HEK293T (cell line): ENCODE measurements around the gene KIF5B.

Experiments
- ARNT ChIP-seq: fragments of 450-650 bp; IDR thresholded peaks from 2 replicates; pipeline ENCODE4 v1.6.1; 2017; ENCODE audit warnings: mild to moderate bottlenecking
- BHLHE40 ChIP-seq: fragments of 450-650 bp; IDR thresholded peaks from 2 replicates; pipeline ENCODE4 v1.6.1; 2016; ENCODE audit warnings: mild to moderate bottlenecking, moderate library complexity, borderline replicate concordance
- ELF4 ChIP-seq: fragments of 450-650 bp; IDR thresholded peaks from 2 replicates; pipeline ENCODE4 v1.6.1; 2017; ENCODE audit warnings: antibody characterized with exemption
- FOXA1 ChIP-seq: fragments of 450-650 bp; IDR thresholded peaks from 2 replicates; pipeline ENCODE4 v1.6.1; 2016; ENCODE audit warnings: mild to moderate bottlenecking
- FOXK2 ChIP-seq: fragments of 450-650 bp; IDR thresholded peaks from 2 replicates; pipeline ENCODE4 v1.6.1; 2016; ENCODE audit warnings: mild to moderate bottlenecking
- FOXM1 ChIP-seq: fragments of 450-650 bp; IDR thresholded peaks from 2 replicates; pipeline ENCODE4 v1.6.1; 2017; ENCODE audit warnings: mild to moderate bottlenecking, borderline replicate concordance
- LEF1 ChIP-seq: fragments of 450-650 bp; IDR thresholded peaks from 2 replicates; pipeline ENCODE4 v1.6.1; 2017; ENCODE audit warnings: mild to moderate bottlenecking, borderline replicate concordance
- NFRKB ChIP-seq: fragments of 450-650 bp; IDR thresholded peaks from 2 replicates; pipeline ENCODE4 v1.6.1; 2016; ENCODE audit warnings: mild to moderate bottlenecking, moderate library complexity
- SP1 ChIP-seq: fragments of 450-650 bp; IDR thresholded peaks from 2 replicates; pipeline ENCODE4 v1.6.1; 2017
- SUZ12 ChIP-seq: fragments of 450-650 bp; IDR thresholded peaks from 2 replicates; pipeline ENCODE4 v1.6.1; 2016; ENCODE audit warnings: mild to moderate bottlenecking
- TARDBP ChIP-seq: fragments of 450-650 bp; IDR thresholded peaks from 2 replicates; pipeline ENCODE4 v1.6.1; 2016
- ZNF384 ChIP-seq: fragments of 450-650 bp; IDR thresholded peaks from 2 replicates; pipeline ENCODE4 v1.6.1; 2016
- TF ChIP-seq, protein P1 (sequence below): fragments of 450-650 bp; IDR thresholded peaks from 2 replicates; pipeline ENCODE4 v1.6.1; 2016

DNA sequence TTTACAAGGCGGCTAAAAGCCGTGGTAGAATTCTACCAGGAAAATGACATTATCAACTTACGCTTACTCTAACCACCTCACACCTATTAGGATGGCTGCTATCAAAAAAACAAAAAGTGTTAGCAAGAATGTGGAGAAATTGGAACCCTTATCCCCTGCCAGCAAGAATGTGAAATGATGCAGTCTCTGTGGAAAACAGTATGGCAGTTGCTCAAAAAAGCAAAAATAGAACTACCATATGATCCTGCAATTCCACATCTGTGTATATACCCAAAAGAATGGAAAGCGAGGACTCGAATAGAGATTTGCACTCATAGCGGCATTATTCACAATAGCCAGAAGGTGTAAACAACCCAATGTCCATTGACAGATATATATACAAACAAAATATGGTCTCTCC, 61.3 kb downstream of the KIF5B start:
- no peak for TF ChIP-seq ELF4
- no peak for TF ChIP-seq FOXA1
- no peak for TF ChIP-seq TARDBP
- no peak for TF ChIP-seq ARNT
- no peak for TF ChIP-seq FOXK2
- TF ChIP-seq ZNF384 = no peak
- TF ChIP-seq FOXM1 = no peak
- no peak for TF ChIP-seq SUZ12
- no peak for TF ChIP-seq BHLHE40
- TF ChIP-seq, protein P1, sequence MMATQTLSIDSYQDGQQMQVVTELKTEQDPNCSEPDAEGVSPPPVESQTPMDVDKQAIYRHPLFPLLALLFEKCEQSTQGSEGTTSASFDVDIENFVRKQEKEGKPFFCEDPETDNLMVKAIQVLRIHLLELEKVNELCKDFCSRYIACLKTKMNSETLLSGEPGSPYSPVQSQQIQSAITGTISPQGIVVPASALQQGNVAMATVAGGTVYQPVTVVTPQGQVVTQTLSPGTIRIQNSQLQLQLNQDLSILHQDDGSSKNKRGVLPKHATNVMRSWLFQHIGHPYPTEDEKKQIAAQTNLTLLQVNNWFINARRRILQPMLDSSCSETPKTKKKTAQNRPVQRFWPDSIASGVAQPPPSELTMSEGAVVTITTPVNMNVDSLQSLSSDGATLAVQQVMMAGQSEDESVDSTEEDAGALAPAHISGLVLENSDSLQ = no peak
- no peak for TF ChIP-seq LEF1
- TF ChIP-seq SP1 = no peak
- no peak for TF ChIP-seq NFRKB
